ENCODE measurements around the gene MALT1. TPM values are rescaled to one million over a fixed set of nuclear protein-coding genes. Genes with fewer than 3 reads are reported as not detected.
A peak's percentile ranks its signal among the peaks of the same experiment; 100 is the strongest.

MALT1 gene
- total and polyA plus RNA-seq, 7 donors = 3.2 to 11.2 (median 8.8) TPM

DNA sequence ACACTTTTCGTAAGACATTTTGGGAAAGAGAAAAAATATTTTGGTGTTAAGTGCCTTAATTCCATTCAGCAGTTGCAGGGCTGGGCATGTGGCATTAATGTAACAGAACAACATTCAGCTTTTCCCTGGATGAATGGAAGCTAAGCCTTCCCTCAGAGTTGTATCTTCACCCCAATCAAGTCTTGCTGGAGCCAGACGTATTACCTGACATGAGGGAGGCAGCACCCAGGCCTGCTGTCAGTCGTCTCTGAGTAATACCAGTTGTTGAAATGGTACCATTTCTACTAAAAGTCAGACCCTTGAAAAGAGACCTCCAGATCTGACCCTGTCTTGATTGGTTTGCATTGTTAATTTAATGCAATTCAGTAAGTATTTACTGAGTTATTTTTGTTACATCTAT is 57.5 kb downstream of the MALT1 start:
- H3K4me1 ChIP-seq = peaks cover 10% of the 10 kb centered on the region
- no peak overlapping the region for H3K4me3 ChIP-seq
- peaks cover 5% of the 10 kb centered on the region for H3K9me3 ChIP-seq
- ATAC-seq (no peak), DNase-seq (no peak)
- TF ChIP-seq, protein P1, sequence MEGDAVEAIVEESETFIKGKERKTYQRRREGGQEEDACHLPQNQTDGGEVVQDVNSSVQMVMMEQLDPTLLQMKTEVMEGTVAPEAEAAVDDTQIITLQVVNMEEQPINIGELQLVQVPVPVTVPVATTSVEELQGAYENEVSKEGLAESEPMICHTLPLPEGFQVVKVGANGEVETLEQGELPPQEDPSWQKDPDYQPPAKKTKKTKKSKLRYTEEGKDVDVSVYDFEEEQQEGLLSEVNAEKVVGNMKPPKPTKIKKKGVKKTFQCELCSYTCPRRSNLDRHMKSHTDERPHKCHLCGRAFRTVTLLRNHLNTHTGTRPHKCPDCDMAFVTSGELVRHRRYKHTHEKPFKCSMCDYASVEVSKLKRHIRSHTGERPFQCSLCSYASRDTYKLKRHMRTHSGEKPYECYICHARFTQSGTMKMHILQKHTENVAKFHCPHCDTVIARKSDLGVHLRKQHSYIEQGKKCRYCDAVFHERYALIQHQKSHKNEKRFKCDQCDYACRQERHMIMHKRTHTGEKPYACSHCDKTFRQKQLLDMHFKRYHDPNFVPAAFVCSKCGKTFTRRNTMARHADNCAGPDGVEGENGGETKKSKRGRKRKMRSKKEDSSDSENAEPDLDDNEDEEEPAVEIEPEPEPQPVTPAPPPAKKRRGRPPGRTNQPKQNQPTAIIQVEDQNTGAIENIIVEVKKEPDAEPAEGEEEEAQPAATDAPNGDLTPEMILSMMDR (IDR thresholded peaks at IDR 0.05) = no peak
- H3K27me3 ChIP-seq (ENCODE audit: insufficient read depth in 3 of 3, low read length in 2 of 3) = no peaks in the 10 kb centered on the region
- intact Hi-C loops (cut with DNase I) = loop anchor here in 1 of 2 donors (10.0 kb wide), 1 partner anchor 54 kb away; the partner anchor contains the start of gene MALT1
- WGBS, 3 donors = 66 to 79% (median 71%) methylated on average over 3 of the region's 3 CpGs
- H3K36me3 ChIP-seq (ENCODE audit: insufficient read depth in 1 of 2, low read depth in 1 of 2) = peaks cover 4% of the 10 kb centered on the region in 2 donors
- H3K27ac ChIP-seq = no peak overlapping the region

- peak overlapping the region; percentile 43 for H3K27ac ChIP-seq
- 24 to 43% (median 32%) methylated on average over 2 of the region's 2 CpGs for WGBS, 3 donors
- no peaks in the 10 kb centered on the region for H3K9me3 ChIP-seq
- DNase-seq = no peak
- ATAC-seq = peak in 2 of 4 donors; percentile 41 to 62
- H3K27me3 ChIP-seq (ENCODE audit: insufficient read depth in 3 of 3, low read length in 2 of 3) = no peaks in the 10 kb centered on the region
- intact Hi-C loops (cut with DNase I) = no loop called here
- H3K4me3 ChIP-seq = no peak overlapping the region
- TF ChIP-seq, protein P1 (IDR thresholded peaks at IDR 0.05) = no peak
- peaks cover 10% of the 10 kb centered on the region for H3K4me1 ChIP-seq
- peaks cover 6 to 22% of the 10 kb centered on the region in 2 donors for H3K36me3 ChIP-seq (ENCODE audit: insufficient read depth in 1 of 2, low read depth in 1 of 2)
Measured at GRCh38 chr18:58730618-58731017, 59.4 kb downstream of the MALT1 start.

DNA sequence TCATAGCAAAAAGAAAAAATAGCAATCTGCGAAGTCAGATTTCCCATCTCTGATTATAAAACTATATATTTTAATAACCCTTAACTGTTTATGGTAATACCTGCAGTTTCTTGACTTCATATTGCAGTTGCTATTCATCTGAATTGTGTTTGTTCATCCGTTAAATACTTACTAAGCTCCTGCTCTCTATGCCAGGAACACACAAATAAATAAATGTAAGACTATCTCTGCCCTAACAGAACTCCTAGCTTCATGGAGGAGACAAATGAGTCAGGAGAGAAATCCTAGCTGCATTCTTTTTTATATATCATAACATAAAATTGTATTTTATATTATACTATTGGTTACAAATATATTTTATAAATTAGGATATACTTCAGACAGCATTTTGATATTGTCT is 61.2 kb downstream of the MALT1 start:
- peak in 2 of 4 donors; percentile 59 to 67 for ATAC-seq
- TF ChIP-seq, protein P1 (IDR thresholded peaks at IDR 0.05) = no peak
- H3K27ac ChIP-seq = no peak overlapping the region
- H3K4me3 ChIP-seq = no peak overlapping the region
- no peaks in the 10 kb centered on the region for H3K27me3 ChIP-seq (ENCODE audit: insufficient read depth in 3 of 3, low read length in 2 of 3)
- H3K4me1 ChIP-seq = no peaks in the 10 kb centered on the region
- WGBS, 3 donors = 57 to 70% (median 64%) methylated on average over 2 of the region's 2 CpGs
- no peak for DNase-seq
- intact Hi-C loops (cut with DNase I) = no loop called here
- peaks cover 6 to 41% of the 10 kb centered on the region in 2 donors for H3K36me3 ChIP-seq (ENCODE audit: insufficient read depth in 1 of 2, low read depth in 1 of 2)
- no peaks in the 10 kb centered on the region for H3K9me3 ChIP-seq

GRCh38 chr18:58733866-58734265 is 62.6 kb downstream of the MALT1 start:
- intact Hi-C loops (cut with DNase I) = no loop called here

More at GRCh38 chr18:58733866-58734265, 62.6 kb downstream of the MALT1 start:
- Histone ChIP-seq H3K9me3 (no peaks in the 10 kb centered on the region), H3K4me1 (no peaks in the 10 kb centered on the region), H3K36me3 (ENCODE audit: insufficient read depth in 1 of 2, low read depth in 1 of 2) (peaks cover 6 to 53% of the 10 kb centered on the region in 2 donors), H3K27me3 (ENCODE audit: insufficient read depth in 3 of 3, low read length in 2 of 3) (no peaks in the 10 kb centered on the region), H3K4me3 (no peak overlapping the region), H3K27ac (no peak overlapping the region)
- ATAC-seq (no peak), DNase-seq (no peak)
- 92 to 100% (median 98%) methylated on average over 1 of the region's 1 CpG for WGBS, 3 donors
- TF ChIP-seq, protein P1 (IDR thresholded peaks at IDR 0.05) = no peak
